Pancreas (tissue), 10 donors: ENCODE data around the gene SMIM43. TPM values are rescaled to one million over a fixed set of nuclear protein-coding genes. Genes with fewer than 3 reads are reported as not detected.

Experiments
- ATAC-seq, 4 donors: fragments of 200-7000 bp; cut with Tn5 transposase; one replicate each; pipeline versions ENCODE4 v1.8.0 to v1.9.1; 2020; ENCODE audit warnings: mild to moderate bottlenecking in 4 of 4, moderate library complexity in 4 of 4
- DNase-seq, 6 donors: peaks; one replicate each; pipeline ENCODE4 v3.0.0-alpha.2; 2020
- FAIRE-seq: peaks from 2 replicates; lab custom pipeline; 2012; peaks lifted over from hg19 to GRCh38; lab: Jason Lieb, UNC
- H3K27ac ChIP-seq, 4 donors: fragments of 200-600 bp; sonication (generic); 1 replicate in 3 of 4; 2 replicates in 1 of 4; pipeline versions ENCODE4 v1.5.0 to v1.8.0; 2020
- H3K27me3 ChIP-seq, 4 donors: fragments of 200-600 bp; one replicate each; pipeline ENCODE4 v1.8.0; 2021
- H3K36me3 ChIP-seq, 3 donors: fragments of 200-600 bp; sonication (generic) in 1 of 3; one replicate each; pipeline versions ENCODE4 v1.5.0 to v1.8.0; 2020 to 2021
- H3K4me1 ChIP-seq, 3 donors: fragments of 200-600 bp; one replicate each; pipeline ENCODE4 v1.8.0; 2021
- H3K4me3 ChIP-seq, 4 donors: fragments of 200-600 bp; sonication (generic) in 2 of 4; one replicate each; pipeline versions ENCODE4 v1.5.0 to v1.8.0; 2020 to 2021
- H3K9me3 ChIP-seq, 4 donors: fragments of 200-600 bp; one replicate each; pipeline ENCODE4 v1.8.0; 2021
- CTCF ChIP-seq, 4 donors: fragments of 200-600 bp; sonication (generic) in 3 of 4; IDR thresholded peaks; one replicate each; pipeline versions ENCODE4 v1.5.0 to v1.8.0; 2021; ENCODE audit warnings: antibody characterized with exemption in 4 of 4
- WGBS, 2 donors: extraction: QIAGEN DNeasy Blood & Tissue Kit; methylation state at CpG; one replicate each; pipeline ENCODE4 v1.1.7; 2013; 5-methylcytosine and 5-hydroxymethylcytosine counted together
- intact Hi-C, 3 donors: fragments of 100-400 bp; cut with DNase I; formaldehyde crosslinking; loops; one replicate each; pipeline versions ENCODE4 v1.11.1 to v1.14.2; 2022
- polyA plus RNA-seq, 2 donors: library from polyadenylated mRNA; stranded (reverse); fragments of 200-250 nt; gene quantifications; one replicate each; pipeline ENCODE4 v1.2.3, GENCODE V29; 2013
- total RNA-seq, 6 donors: library from RNA; stranded (reverse); fragmentation: NEBNext Ultra II Directional in 4 of 6; extraction: Animal tissue kit (Norgen Biotek cat#: 25700) in 4 of 6; gene quantifications; one replicate each; pipeline versions ENCODE4 v1.2.1 to v1.2.4, GENCODE V29; 2021 to 2023
- donor health status: healthy with polysubstance abuse.
- donor health status: DM: no; HTN: no; CAD: no; lungs with moderate emphysema.
- donor health status: DM: no; HTN: no; CAD: no.
- donor health status: control.
- donor health status: control.
- donor health status: Bipolar disorder and iron deficiency.
- donor health status: DM: yes; HTN: yes; CAD: no.
- donor health status: DM: no; HTN: no; CAD: no.
- donor health status: DM: no; HTN: no; CAD: no.
- donor health status: DM: yes; HTN: yes; CAD: no.

Gene SMIM43
- total and polyA plus RNA-seq, 8 donors: 0.07 TPM; not detected in 7

- no peak overlapping the region for H3K27ac ChIP-seq
- FAIRE-seq: no peak
- intact Hi-C loops: no loop called here
- no peak overlapping the region for H3K4me3 ChIP-seq
- H3K9me3 ChIP-seq: no peaks in the 10 kb centered on the region
- WGBS, 2 donors: 45 to 62% methylated on average over 2 of the region's 2 CpGs
- no peaks in the 10 kb centered on the region for H3K4me1 ChIP-seq
- no peak for TF ChIP-seq CTCF (IDR thresholded peaks at IDR 0.05)
- ATAC-seq: no peak
- H3K27me3 ChIP-seq: no peaks in the 10 kb centered on the region
- DNase-seq: no peak
- no peaks in the 10 kb centered on the region for H3K36me3 ChIP-seq
Observed at GRCh38 chr4:121738780-121739535, 26.0 kb downstream of the SMIM43 start.

DNA sequence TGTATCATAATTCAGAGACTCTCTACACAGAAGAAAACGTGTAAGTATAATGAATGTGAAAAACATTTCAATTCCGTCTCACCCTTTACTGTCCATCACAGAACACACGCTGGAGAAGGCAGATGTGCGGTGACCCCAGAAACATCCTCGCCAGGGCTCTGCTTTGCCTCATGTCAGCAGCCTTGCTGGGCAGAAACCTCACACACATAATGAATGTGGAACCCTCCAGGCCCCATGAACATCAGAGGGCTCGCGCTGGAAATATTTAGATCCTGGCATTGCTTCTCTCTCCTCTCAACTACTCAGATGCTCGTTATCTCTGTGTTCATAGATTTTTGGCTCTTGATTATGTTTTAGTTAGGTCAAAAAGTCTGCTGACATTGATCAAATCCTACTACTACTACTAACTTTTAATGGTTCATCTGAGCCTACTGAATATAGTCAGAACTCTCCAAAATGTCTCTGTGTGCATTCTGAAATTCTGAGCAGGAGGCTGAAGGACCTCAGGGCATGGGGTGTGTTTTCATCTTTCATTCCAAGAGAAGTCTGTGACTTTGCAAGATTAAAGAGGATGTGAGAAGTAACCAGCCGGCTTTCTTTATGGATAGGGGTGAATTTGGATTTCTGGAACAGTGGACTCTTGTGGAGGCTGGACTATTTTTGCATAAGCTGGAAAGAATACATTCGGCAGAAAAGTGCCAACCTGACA is 27.0 kb downstream of the SMIM43 start:
- no peak overlapping the region for H3K4me3 ChIP-seq
- FAIRE-seq (no peak), ATAC-seq (no peak), DNase-seq (no peak)
- peaks cover 0 to 1% (median 0%) of the 10 kb centered on the region in 4 donors for H3K27me3 ChIP-seq
- TF ChIP-seq CTCF (IDR thresholded peaks at IDR 0.05): no peak
- intact Hi-C loops: no loop called here
- 53 to 75% methylated on average over 10 of the region's 10 CpGs for WGBS, 2 donors
- no peak overlapping the region for H3K27ac ChIP-seq
- H3K36me3 ChIP-seq: no peaks in the 10 kb centered on the region
- no peaks in the 10 kb centered on the region for H3K9me3 ChIP-seq
- H3K4me1 ChIP-seq: no peaks in the 10 kb centered on the region

DNA sequence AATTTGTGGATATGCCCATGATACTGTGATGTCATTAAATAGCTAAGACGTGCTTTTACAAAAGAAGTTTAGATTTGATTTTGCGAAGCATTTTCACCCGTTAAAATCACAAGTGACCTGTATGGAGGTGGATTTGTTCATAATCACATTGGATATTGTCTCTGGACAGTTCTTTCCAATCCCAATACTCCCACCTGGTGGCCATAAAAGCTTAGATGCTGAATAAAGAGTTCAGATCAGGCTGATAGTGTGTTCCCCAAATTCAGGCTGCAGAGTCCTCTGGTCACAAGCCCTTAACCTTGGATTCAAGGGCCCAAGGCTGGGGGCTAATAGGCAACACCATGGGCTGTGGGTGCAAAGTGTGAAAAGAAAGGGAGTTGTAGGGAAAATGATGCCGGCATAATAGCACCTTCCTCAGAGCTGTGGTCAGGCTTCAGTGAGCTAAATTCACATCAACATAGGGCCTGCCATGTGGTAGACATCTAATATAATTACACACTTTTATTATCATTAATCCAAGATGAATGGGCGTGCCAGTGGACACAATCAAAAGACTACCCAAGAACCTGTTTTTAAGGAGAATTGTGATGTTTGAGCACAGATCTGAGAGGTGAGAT is 28.1 kb downstream of the SMIM43 start:
- TF ChIP-seq CTCF (IDR thresholded peaks at IDR 0.05): peak in 3 of 4 donors; percentile 12 to 31 (median 24)
- no peak for FAIRE-seq
- ATAC-seq: peak in 3 of 4 donors; percentile 70 to 78 (median 75)
- intact Hi-C loops: no loop called here
- H3K27ac ChIP-seq: no peak overlapping the region
- no peaks in the 10 kb centered on the region for H3K4me1 ChIP-seq
- WGBS, 2 donors: 40 to 44% methylated on average over 5 of the region's 5 CpGs
- H3K36me3 ChIP-seq: no peaks in the 10 kb centered on the region
- peak in 2 of 6 donors; percentile 25 to 38 for DNase-seq
- H3K9me3 ChIP-seq: no peaks in the 10 kb centered on the region
- no peak overlapping the region for H3K4me3 ChIP-seq
- H3K27me3 ChIP-seq: peaks cover 0 to 3% (median 0%) of the 10 kb centered on the region in 4 donors

DNA sequence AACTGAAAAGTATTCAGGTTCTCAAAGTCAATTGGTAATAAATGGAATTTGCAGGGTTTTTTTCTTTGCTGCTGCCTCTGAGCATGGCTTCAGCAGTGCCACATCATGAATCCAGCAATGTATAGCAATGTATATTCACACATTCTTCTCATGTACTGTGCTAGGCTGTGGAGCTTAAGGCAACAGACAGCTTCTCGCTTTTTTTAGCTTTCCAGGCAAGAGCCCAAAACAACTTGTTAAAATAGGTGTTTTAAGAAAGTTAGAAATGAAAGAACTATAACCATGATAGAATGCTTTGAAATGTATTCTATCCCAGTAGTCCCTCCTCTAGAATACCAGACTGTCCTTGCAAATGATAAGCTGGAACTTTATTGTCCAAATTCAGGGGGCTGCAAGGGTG is 30.4 kb downstream of the SMIM43 start:
- H3K27me3 ChIP-seq: peaks cover 0 to 3% (median 0%) of the 10 kb centered on the region in 4 donors
- no peak overlapping the region for H3K27ac ChIP-seq
- H3K4me1 ChIP-seq: no peaks in the 10 kb centered on the region
- DNase-seq (no peak), FAIRE-seq (no peak), ATAC-seq (no peak)
- intact Hi-C loops: no loop called here
- no peak for TF ChIP-seq CTCF (IDR thresholded peaks at IDR 0.05)
- H3K36me3 ChIP-seq: no peaks in the 10 kb centered on the region
- 70 to 75% methylated on average over 1 of the region's 1 CpG for WGBS, 2 donors
- no peak overlapping the region for H3K4me3 ChIP-seq
- no peaks in the 10 kb centered on the region for H3K9me3 ChIP-seq
